ENCODE data around the gene MDM2.
"Not testable (repeated sequence)": the region's sequence is repeated elsewhere in the genome, so short reads cannot be mapped to it uniquely, and the experiment has no call there.

Gene MDM2

GRCh38 chr12:68805592-68806120 is 2.3 kb upstream of the MDM2 start:
- DNase-seq (ENCODE audit: low read depth), result no peak

- DNase-seq (ENCODE audit: low read depth), result no peak
Measured at GRCh38 chr12:68806488-68807237, 1.3 kb upstream of the MDM2 start.

- not testable (repeated sequence) for DNase-seq (ENCODE audit: low read depth)
Measured at GRCh38 chr12:68807274-68807575, 752 bp upstream of the MDM2 start.

- peak; percentile 65 for DNase-seq (ENCODE audit: low read depth)
Measured at GRCh38 chr12:68808388-68809189, 612 bp downstream of the MDM2 start.

- no peak for DNase-seq (ENCODE audit: low read depth)
Measured at GRCh38 chr12:68809190-68810026, 1.4 kb downstream of the MDM2 start.

GRCh38 chr12:68810027-68810389 is 2.0 kb downstream of the MDM2 start:
- DNase-seq (ENCODE audit: low read depth), result not testable (repeated sequence)

- DNase-seq (ENCODE audit: low read depth), result not testable (repeated sequence)
Measured at GRCh38 chr12:68811573-68811972, 3.6 kb downstream of the MDM2 start.

- DNase-seq (ENCODE audit: low read depth), result no peak
Measured at GRCh38 chr12:68812553-68813241, 4.7 kb downstream of the MDM2 start.

- DNase-seq (ENCODE audit: low read depth), result no peak
Measured at GRCh38 chr12:68813242-68813593, 5.2 kb downstream of the MDM2 start.

- no peak for DNase-seq (ENCODE audit: low read depth)
Measured at GRCh38 chr12:68814490-68815231, 6.7 kb downstream of the MDM2 start.

GRCh38 chr12:68815232-68815927 is 7.4 kb downstream of the MDM2 start:
- DNase-seq (ENCODE audit: low read depth), result no peak

GRCh38 chr12:68815928-68816800 is 8.2 kb downstream of the MDM2 start:
- no peak for DNase-seq (ENCODE audit: low read depth)

- DNase-seq (ENCODE audit: low read depth), result not testable (repeated sequence)
Measured at GRCh38 chr12:68819481-68819880, 11.5 kb downstream of the MDM2 start.

GRCh38 chr12:68821357-68822188 is 13.6 kb downstream of the MDM2 start:
- DNase-seq (ENCODE audit: low read depth), result no peak

GRCh38 chr12:68823696-68824095 is 15.7 kb downstream of the MDM2 start:
- no peak for DNase-seq (ENCODE audit: low read depth)

GRCh38 chr12:68824131-68824530 is 16.2 kb downstream of the MDM2 start:
- no peak for DNase-seq (ENCODE audit: low read depth)

GRCh38 chr12:68824597-68825250 is 16.7 kb downstream of the MDM2 start:
- no peak for DNase-seq (ENCODE audit: low read depth)

- no peak for DNase-seq (ENCODE audit: low read depth)
Measured at GRCh38 chr12:68825569-68826217, 17.7 kb downstream of the MDM2 start.

Data from activated T-cell treated with anti-CD3 and anti-CD28 coated beads for 48 hours (primary cell).